Duodenal mucosa (tissue), 2 donors: ENCODE data around the gene SFTPA1.
"Not testable (repeated sequence)": the region's sequence is repeated elsewhere in the genome, so short reads cannot be mapped to it uniquely, and the experiment has no call there.

Source experiments
- H3K27ac ChIP-seq: one replicate; pipeline ENCODE4 v1.7.0; 2013; ENCODE audit warnings: low read depth, low read length
- H3K27me3 ChIP-seq, 2 donors: one replicate each; pipeline ENCODE4 v1.7.0; 2013; ENCODE audit warnings: low read length in 2 of 2, control low read depth in 1 of 2; ENCODE audit not compliant: insufficient read depth in 2 of 2, control insufficient read depth in 1 of 2
- H3K36me3 ChIP-seq, 2 donors: one replicate each; pipeline ENCODE4 v1.7.0; 2013; ENCODE audit warnings: low read length in 2 of 2, control low read depth in 1 of 2; ENCODE audit not compliant: insufficient read depth in 2 of 2, control insufficient read depth in 1 of 2
- H3K4me1 ChIP-seq, 2 donors: one replicate each; pipeline ENCODE4 v1.7.0; 2013; ENCODE audit warnings: low read length in 2 of 2, control low read depth in 1 of 2; ENCODE audit not compliant: insufficient read depth in 2 of 2, control insufficient read depth in 1 of 2
- H3K4me3 ChIP-seq, 2 donors: one replicate each; pipeline ENCODE4 v1.7.0; 2013; ENCODE audit warnings: low read length in 2 of 2, low read depth in 1 of 2
- H3K9ac ChIP-seq, 2 donors: one replicate each; pipeline ENCODE4 v1.7.0; 2013; ENCODE audit warnings: low read length in 2 of 2, low read depth in 1 of 2
- H3K9me3 ChIP-seq, 2 donors: one replicate each; pipeline ENCODE4 v1.7.0; 2013; ENCODE audit warnings: low read length in 2 of 2, control low read depth in 1 of 2; ENCODE audit not compliant: control insufficient read depth in 1 of 2

SFTPA1 gene

DNA sequence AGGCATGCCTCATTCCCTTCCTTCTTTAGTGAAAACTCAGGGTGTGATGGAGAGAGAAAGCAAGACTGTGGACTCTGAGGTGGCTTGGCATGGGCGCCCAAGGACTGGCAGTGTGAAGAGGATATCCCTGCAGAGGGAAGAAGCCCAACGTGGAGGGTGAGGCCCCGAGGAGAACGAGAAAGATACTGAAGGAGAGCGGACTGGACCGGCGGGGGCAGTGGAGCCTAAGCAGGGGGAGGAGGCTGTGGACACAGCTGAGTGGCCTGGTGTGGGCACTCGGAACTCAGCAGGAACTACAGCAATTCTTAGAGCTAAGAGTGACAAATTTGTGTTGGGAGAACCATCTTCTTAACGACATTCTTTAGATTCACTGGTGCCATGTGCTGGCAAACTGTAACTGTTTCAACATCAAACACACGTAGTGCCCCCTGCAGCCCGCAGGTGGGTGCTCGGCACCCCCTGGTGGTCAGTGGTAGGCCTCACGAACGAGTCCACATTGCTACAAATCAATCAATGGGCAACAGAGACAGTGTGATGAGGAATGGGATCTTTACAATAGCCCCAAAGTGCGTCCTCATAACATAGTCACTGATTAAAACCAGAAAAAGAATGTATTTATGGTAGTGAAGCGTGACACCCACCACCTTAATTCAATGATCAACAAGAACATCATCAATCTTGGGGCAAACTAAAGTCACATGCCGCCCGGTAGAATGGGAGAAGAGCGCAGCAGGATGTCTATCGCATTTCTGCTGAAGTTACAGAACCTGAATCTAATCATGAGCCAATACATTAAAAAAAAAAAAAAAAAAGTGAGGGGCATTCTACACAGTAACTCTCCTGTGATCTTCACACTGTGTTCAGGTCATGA is 2.0 kb upstream of the SFTPA1 start:
- Histone ChIP-seq H3K27ac (no peak overlapping the region), H3K27me3 (no peaks in the 10 kb centered on the region), H3K9me3 (no peaks in the 10 kb centered on the region), H3K4me3 (no peak overlapping the region), H3K4me1 (no peaks in the 10 kb centered on the region), H3K9ac (no peak overlapping the region), H3K36me3 (no peaks in the 10 kb centered on the region)

DNA sequence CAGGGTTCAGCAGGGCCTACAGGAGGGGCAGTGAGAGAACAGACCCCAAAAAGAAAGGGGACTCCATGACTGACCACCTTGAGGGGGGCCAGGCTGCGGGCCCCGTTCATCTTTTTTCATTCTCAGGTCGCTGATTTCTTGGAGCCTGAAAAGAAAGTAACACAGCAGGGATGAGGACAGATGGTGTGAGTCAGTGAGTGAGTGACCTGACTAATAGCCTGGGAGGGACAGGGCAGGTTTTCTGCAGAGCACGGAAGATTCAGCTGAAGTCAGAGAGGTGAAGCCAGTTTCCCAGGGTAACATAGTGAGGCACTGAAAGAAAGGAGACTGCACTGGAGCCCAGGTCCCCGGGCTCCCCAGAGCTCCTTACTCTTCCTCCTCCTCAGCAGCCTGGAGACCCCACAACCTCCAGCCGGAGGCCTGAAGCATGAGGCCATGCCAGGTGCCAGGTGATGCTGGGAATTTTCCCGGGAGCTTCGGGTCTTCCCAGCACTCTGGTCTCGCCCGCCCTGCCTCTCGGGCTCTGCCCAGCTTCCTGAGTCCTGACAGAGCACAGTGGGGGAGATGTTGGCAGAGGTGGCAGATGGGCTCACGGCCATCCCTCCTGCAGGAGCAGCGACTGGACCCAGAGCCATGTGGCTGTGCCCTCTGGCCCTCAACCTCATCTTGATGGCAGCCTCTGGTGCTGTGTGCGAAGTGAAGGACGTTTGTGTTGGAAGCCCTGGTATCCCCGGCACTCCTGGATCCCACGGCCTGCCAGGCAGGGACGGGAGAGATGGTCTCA is 646 bp downstream of the SFTPA1 start:
- not testable (repeated sequence) for H3K9ac ChIP-seq, H3K4me3 ChIP-seq, H3K36me3 ChIP-seq, H3K27me3 ChIP-seq, H3K9me3 ChIP-seq, H3K27ac ChIP-seq, H3K4me1 ChIP-seq

DNA sequence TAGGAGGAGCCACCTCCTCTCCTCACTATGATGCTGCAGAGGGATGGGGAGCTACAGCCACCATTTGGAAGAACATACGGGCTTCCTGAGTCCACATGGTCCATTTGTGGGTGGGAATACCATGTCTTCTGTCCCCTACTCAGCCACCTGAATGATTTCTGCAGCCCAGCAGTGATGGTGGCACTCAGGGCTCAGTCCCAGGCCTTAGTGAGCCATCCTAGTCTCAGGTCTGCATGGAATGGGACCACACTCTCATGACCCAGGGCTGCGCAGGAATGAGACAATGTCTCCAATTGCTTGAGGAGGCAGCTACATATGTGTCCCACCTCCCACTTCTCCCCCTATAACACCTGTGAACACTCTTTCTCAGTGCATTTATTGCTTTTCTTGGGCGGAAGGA is 4.8 kb downstream of the SFTPA1 start:
- H3K36me3 ChIP-seq = no peaks in the 10 kb centered on the region

DNA sequence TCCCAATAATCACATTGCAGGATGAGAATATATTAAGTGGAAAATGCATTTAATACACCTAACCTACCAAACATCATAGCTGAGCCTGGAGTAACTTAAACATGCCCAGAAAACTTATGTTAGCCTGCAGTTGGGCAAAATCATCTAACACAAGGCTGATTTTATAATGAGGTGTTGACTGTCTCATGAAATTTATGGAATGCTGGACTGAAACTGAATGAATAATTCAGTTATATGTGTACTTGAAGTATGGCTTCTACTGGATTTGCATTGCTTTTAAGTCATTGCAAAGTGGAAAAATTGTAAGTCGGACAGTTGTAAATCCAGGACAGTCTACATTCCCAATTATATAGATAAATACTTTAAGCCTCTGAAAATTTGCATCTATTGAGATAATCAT is 5.4 kb downstream of the SFTPA1 start:
- no peak overlapping the region for H3K9ac ChIP-seq
- H3K4me1 ChIP-seq = no peaks in the 10 kb centered on the region
- H3K9me3 ChIP-seq = no peaks in the 10 kb centered on the region
- no peaks in the 10 kb centered on the region for H3K27me3 ChIP-seq
- H3K4me3 ChIP-seq = no peak overlapping the region
- no peaks in the 10 kb centered on the region for H3K36me3 ChIP-seq
- no peak overlapping the region for H3K27ac ChIP-seq

More for the DNA sequence above, 4.8 kb downstream of the SFTPA1 start:
- Histone ChIP-seq H3K4me1 (no peaks in the 10 kb centered on the region), H3K4me3 (no peak overlapping the region), H3K27me3 (no peaks in the 10 kb centered on the region), H3K27ac (no peak overlapping the region), H3K9ac (no peak overlapping the region), H3K9me3 (no peaks in the 10 kb centered on the region)

DNA sequence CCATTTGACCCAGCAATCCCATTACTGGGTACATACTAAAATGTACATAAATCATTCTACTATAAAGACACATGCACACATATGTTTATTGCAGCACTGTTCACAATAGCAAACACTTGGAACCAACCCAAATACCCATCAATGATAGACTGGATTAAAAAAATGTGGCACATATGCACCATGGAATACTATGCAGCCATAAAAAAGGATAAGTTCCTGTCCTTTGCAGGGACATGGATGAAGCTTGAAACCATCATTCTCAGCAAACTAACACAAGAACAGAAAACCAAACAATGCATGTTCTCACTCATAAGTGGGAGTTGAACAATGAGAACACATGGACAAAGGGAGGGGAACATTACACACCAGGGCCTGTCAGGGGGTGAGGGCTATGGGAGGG is 12.9 kb downstream of the SFTPA1 start:
- not testable (repeated sequence) for H3K36me3 ChIP-seq, H3K27ac ChIP-seq, H3K4me1 ChIP-seq, H3K4me3 ChIP-seq, H3K27me3 ChIP-seq, H3K9me3 ChIP-seq, H3K9ac ChIP-seq

DNA sequence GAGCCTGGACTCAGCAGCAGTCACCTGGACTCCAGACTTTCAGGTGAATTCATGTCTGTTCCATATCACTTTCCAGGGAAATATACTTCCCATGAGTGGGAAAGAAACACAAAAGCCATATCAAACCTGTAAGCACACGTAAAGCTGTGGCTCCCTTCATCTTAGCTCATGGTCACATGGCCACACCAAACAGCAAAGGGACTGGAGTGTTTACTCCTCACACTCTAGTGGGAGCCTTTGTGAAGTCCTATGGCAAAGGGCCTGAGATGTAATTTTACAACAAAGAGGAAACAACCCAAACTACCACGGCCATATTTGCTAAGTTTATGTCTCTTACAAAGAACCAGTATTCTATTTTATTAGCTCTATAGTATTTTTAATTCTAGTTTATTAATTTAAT is 16.3 kb downstream of the SFTPA1 start:
- H3K9ac ChIP-seq = no peak overlapping the region

DNA sequence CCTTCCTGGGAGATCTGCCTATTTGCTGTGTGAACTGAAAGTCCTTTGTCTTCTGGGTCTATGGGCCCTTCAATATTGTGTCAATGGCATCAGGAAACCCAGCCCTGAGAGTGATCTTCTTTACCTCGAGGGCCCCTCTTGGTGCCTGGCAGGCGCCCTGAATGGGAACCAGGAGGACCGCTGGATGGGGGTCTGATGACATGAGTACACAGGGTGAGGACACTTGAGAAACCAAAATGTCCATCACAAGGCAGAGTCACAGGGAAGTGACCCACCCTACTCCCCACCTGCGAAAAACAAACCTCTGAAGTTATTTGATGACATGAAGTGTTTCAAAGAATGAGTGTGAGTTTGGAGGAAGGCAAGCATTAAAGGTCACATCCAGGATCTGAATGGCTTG is 17.3 kb downstream of the SFTPA1 start:
- Histone ChIP-seq H3K4me1 (no peaks in the 10 kb centered on the region), H3K27ac (no peak overlapping the region), H3K9me3 (peaks cover 2 to 3% of the 10 kb centered on the region in 2 donors), H3K4me3 (no peak overlapping the region), H3K27me3 (no peaks in the 10 kb centered on the region), H3K9ac (no peak overlapping the region), H3K36me3 (no peaks in the 10 kb centered on the region)

More for the DNA sequence above, 16.3 kb downstream of the SFTPA1 start:
- no peaks in the 10 kb centered on the region for H3K4me1 ChIP-seq
- no peaks in the 10 kb centered on the region for H3K36me3 ChIP-seq
- H3K4me3 ChIP-seq = no peak overlapping the region
- H3K9me3 ChIP-seq = peaks cover 2 to 3% of the 10 kb centered on the region in 2 donors
- H3K27me3 ChIP-seq = no peaks in the 10 kb centered on the region
- no peak overlapping the region for H3K27ac ChIP-seq

DNA sequence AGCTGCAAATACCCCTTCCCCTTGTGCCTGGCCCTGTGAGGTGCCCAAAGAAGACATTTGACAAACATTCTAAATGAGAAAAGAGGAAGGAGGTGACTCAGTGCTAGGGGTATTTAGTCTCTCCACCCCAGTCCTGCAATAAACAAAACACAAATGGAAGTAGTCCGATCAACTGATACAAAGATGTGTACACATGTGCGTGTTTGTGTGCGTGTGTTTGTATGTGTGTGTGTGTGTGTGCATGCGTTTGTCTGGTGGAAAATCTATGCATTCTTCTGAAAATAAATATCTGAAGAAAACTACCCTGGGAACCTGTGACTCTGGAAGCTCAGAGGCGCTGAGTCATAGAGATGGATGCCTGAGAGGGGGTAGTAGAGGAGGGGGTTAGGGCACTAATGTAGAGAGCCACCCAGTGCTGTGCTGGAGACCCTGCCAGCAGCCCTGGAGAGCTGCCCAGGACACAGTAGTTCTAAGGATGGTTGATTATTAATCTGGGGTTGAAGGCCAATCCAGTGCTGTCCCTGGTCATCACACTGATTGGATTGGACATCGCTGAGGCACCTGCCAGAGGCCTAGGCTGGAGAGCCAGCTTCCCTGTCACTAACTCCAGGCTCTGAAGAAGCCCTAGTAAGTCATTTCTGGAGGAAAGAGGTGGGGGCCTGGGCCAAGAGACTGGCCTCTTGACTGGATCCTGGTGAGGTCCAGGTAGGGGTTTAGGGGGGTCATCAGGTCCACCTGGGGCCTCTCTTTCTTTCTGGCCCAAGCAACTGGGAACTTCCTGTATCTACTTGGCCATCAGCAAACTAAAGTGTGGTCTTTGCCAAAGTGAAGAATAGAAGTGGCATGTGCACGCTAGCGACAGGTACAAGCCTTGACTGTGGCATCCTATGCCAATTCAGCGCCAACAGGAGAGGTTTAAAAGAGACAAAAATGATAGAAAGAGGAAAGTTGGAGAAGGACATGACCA is 18.5 kb downstream of the SFTPA1 start:
- Histone ChIP-seq H3K27me3 (no peaks in the 10 kb centered on the region), H3K4me3 (no peak overlapping the region), H3K9me3 (peaks cover 2 to 3% of the 10 kb centered on the region in 2 donors), H3K9ac (no peak overlapping the region), H3K36me3 (no peaks in the 10 kb centered on the region), H3K27ac (no peak overlapping the region), H3K4me1 (no peaks in the 10 kb centered on the region)

DNA sequence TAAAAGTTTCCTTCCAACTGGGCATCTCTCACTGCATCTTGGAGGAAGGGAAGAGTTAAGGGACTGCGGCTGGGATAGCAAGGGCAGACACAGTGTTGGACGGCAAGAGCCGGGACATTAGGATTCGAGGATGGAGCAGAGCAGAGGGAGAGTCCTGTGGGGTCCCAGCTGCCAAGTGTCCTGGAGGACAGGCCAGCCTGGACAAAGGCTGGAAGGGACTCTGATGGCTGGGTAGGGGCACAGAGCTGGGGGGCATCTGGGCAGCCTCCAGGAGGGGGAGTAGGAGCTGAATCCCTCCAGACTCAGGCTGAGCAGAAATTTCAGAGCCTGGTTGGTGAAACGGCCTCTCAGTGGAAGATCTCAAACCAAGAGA is 19.2 kb downstream of the SFTPA1 start:
- Histone ChIP-seq H3K4me3 (no peak overlapping the region), H3K27me3 (no peaks in the 10 kb centered on the region), H3K27ac (no peak overlapping the region), H3K9me3 (peaks cover 2 to 3% of the 10 kb centered on the region in 2 donors), H3K36me3 (no peaks in the 10 kb centered on the region), H3K4me1 (no peaks in the 10 kb centered on the region), H3K9ac (no peak overlapping the region)
